K562 (cell line): ENCODE results near the gene ENC1. TPM values are rescaled to one million over a fixed set of nuclear protein-coding genes. Genes with fewer than 3 reads are reported as not detected.

Experiments used
- ATAC-seq: fragments of 200-7000 bp; cut with Tn5 transposase; 3 replicates; pipeline ENCODE4 v1.9.1; 2020; ENCODE audit warnings: moderate library complexity
- BruUV-seq: library from RNA; stranded (reverse); fragments of 400-500 nt; replicated peaks from 2 replicates; lab custom pipeline; 2021; lab: Mats Ljungman, UMichigan
- CTCF ChIA-PET: fragments of 300-600 bp; formaldehyde crosslinking; extraction: SDS; loops from one replicate; lab custom pipeline; 2021; ENCODE audit warnings: low intra/inter-chr PET ratio; lab: Yijun Ruan, JAX
- POLR2A ChIA-PET: fragments of 300-600, 350-650 bp; sonication (Branson Sonifier 250); formaldehyde crosslinking; extraction: SDS; loops from one replicate; lab custom pipeline; 2021; ENCODE audit warnings: antibody characterized with exemption, inconsistent platforms; lab: Yijun Ruan, JAX
- DNase-seq, 4 experiments: peaks; one replicate each; pipeline versions ENCODE4 v3.0.0 to v3.0.0-alpha.2; 2011 to 2018; ENCODE audit warnings: low spot score in 3 of 4, mixed read lengths in 3 of 4; ENCODE audit errors: extremely low read depth in 1 of 4
- FAIRE-seq: peaks from 2 replicates; lab custom pipeline; 2011; peaks lifted over from hg19 to GRCh38; lab: Jason Lieb, UNC
- H2AFZ ChIP-seq: 2 replicates; pipeline ENCODE4 v1.6.0; 2011; ENCODE audit warnings: low read depth, low read length, control low read depth, inconsistent platforms
- H3K27ac ChIP-seq: fragments of 200-600 bp; 3 replicates; pipeline ENCODE4 v1.8.0; 2011; ENCODE audit warnings: low read depth, mild to moderate bottlenecking, control low read depth, inconsistent platforms, low read length, moderate library complexity, mixed read lengths; ENCODE audit errors: extremely low read depth
- H3K27me3 ChIP-seq, 2 experiments: fragments of 300-600 bp in 1 of 2; 2 replicates in 1 of 2; 3 replicates in 1 of 2; pipeline versions ENCODE4 v1.6.0 to v1.8.0; 2011; ENCODE audit warnings: inconsistent platforms in 2 of 2, low read length in 2 of 2, mild to moderate bottlenecking in 1 of 2, mixed read lengths in 1 of 2, moderate library complexity in 1 of 2; ENCODE audit not compliant: control insufficient read depth in 2 of 2, insufficient read depth in 2 of 2
- H3K36me3 ChIP-seq: fragments of 300-600 bp; 3 replicates; pipeline ENCODE4 v1.8.0; 2011; ENCODE audit warnings: mild to moderate bottlenecking, low read length, inconsistent platforms; ENCODE audit not compliant: control insufficient read depth, insufficient read depth
- H3K4me1 ChIP-seq, 2 experiments: fragments of 200-600 bp in 1 of 2; replicated peaks in 1 of 2; 2 replicates in 1 of 2; 3 replicates in 1 of 2; pipeline versions ENCODE4 v1.5.1 to v1.8.0; 2011; ENCODE audit warnings: inconsistent platforms in 2 of 2, low read length in 2 of 2, mild to moderate bottlenecking in 1 of 2, mixed read lengths in 1 of 2, moderate library complexity in 1 of 2; ENCODE audit not compliant: control insufficient read depth in 2 of 2, insufficient read depth in 2 of 2
- H3K4me2 ChIP-seq: 2 replicates; pipeline ENCODE4 v1.6.1; 2011; ENCODE audit warnings: low read length, control low read depth, inconsistent platforms, mixed read lengths; ENCODE audit not compliant: insufficient read depth
- H3K4me3 ChIP-seq: fragments of 200-600 bp; sonication (generic), shearing (Covaris generic); 2 replicates; pipeline ENCODE4 v1.5.1; 2016; ENCODE audit warnings: control low read depth, inconsistent platforms
- H3K79me2 ChIP-seq: fragments of 200-600 bp; 3 replicates; pipeline ENCODE4 v1.8.0; 2011; ENCODE audit warnings: low read length, inconsistent platforms; ENCODE audit not compliant: control insufficient read depth, insufficient read depth
- H3K9ac ChIP-seq, 2 experiments: 2 replicates each; pipeline versions ENCODE4 v1.6.0 to v1.6.1; 2011; ENCODE audit warnings: low read depth in 2 of 2, low read length in 2 of 2, control low read depth in 1 of 2, inconsistent platforms in 1 of 2, mild to moderate bottlenecking in 1 of 2, mixed read lengths in 1 of 2; ENCODE audit not compliant: insufficient read depth in 1 of 2
- H3K9me1 ChIP-seq: one replicate; pipeline ENCODE4 v1.6.0; 2011; ENCODE audit warnings: inconsistent platforms, mild to moderate bottlenecking, low read length, moderate library complexity; ENCODE audit not compliant: control insufficient read depth, insufficient read depth
- H3K9me3 ChIP-seq: replicated peaks from 2 replicates; pipeline ENCODE4 v1.5.1; 2011; ENCODE audit warnings: low read depth, low read length, inconsistent platforms; ENCODE audit not compliant: control insufficient read depth, insufficient read depth
- H4K20me1 ChIP-seq: replicated peaks from 2 replicates; pipeline ENCODE4 v1.6.1; 2011; ENCODE audit warnings: low read length, inconsistent platforms, mixed read lengths; ENCODE audit not compliant: control insufficient read depth, insufficient read depth
- CTCF ChIP-seq, 3 experiments: IDR thresholded peaks in 2 of 3; conservative IDR thresholded peaks in 1 of 3; 2 replicates each; pipeline ENCODE4 v1.5.1; 2011 to 2012; ENCODE audit warnings: low read length in 3 of 3, mild to moderate bottlenecking in 3 of 3, control low read depth in 2 of 3, improper control_type of control experiment in 1 of 3, inconsistent platforms in 1 of 3, low read depth in 1 of 3, mixed read lengths in 1 of 3, moderate library complexity in 1 of 3; ENCODE audit not compliant: insufficient read depth in 2 of 3
- KAT7 ChIP-seq: sonication (generic); formaldehyde crosslinking; IDR thresholded peaks from 2 replicates; pipeline ENCODE4 v1.8.0; 2022; ENCODE audit warnings: missing genetic modification reagents, mild to moderate bottlenecking, borderline replicate concordance
- MCM7 ChIP-seq, 2 experiments: fragments of 450-650 bp; IDR thresholded peaks; 2 replicates each; pipeline ENCODE4 v1.6.1; 2016 to 2018
- MTA3 ChIP-seq: fragments of 450-650 bp; formaldehyde crosslinking; IDR thresholded peaks from 2 replicates; pipeline ENCODE4 v1.6.1; 2017; ENCODE audit warnings: mild to moderate bottlenecking, borderline replicate concordance
- NR0B1 ChIP-seq: fragments of 450-650 bp; IDR thresholded peaks from one replicate; pipeline ENCODE4 v1.6.1; 2018; ENCODE audit warnings: mild to moderate bottlenecking, moderate library complexity; ENCODE audit not compliant: partially characterized antibody
- PCBP2 ChIP-seq: fragments of 200-400 bp; formaldehyde crosslinking; IDR thresholded peaks from 2 replicates; pipeline ENCODE4 v1.6.1; 2018; ENCODE audit warnings: low read length, low read depth, mild to moderate bottlenecking, moderate library complexity; ENCODE audit not compliant: poor library complexity, severe bottlenecking
- TEAD1 ChIP-seq, 2 experiments: fragments of 450-650 bp in 1 of 2; sonication (generic) in 1 of 2; formaldehyde crosslinking; IDR thresholded peaks; 2 replicates each; pipeline versions ENCODE4 v1.4.0 to v1.8.0; 2020 to 2022; ENCODE audit warnings: mild to moderate bottlenecking in 2 of 2, missing genetic modification reagents in 1 of 2
- TSHZ1 ChIP-seq: fragments of 250-450 bp; sonication (Bioruptor Pico); IDR thresholded peaks from 2 replicates; pipeline ENCODE4 v1.4.0; 2020; ENCODE audit warnings: mild to moderate bottlenecking, moderate library complexity
- WGBS: fragments of 100-300 bp; shearing (Covaris generic); methylation state at CpG from one replicate; pipeline ENCODE4 v1.1.6; 2016; ENCODE audit warnings: low coverage, mixed read lengths; ENCODE audit not compliant: insufficient coverage; ENCODE audit errors: missing lambda C conversion rate; 5-methylcytosine and 5-hydroxymethylcytosine counted together
- in situ Hi-C: fragments of 300-500 bp; cut with MboI; formaldehyde crosslinking; loops from 4 replicates; pipeline ENCODE4 v1.15.0; 2018; ENCODE audit warnings: inconsistent platforms, mixed read lengths
- intact Hi-C: fragments of 100-400 bp; cut with micrococcal nuclease; formaldehyde crosslinking; loops from 2 replicates; pipeline ENCODE4 v1.14.2; 2022
- polyA plus RNA-seq, 8 experiments: library from polyadenylated mRNA; depleted of rRNA in 4 of 8; stranded (reverse) in 5 of 8; unstranded in 3 of 8; fragments of >200 nt; fragmentation: Nextera tagmentation in 2 of 8; fragmentation: Illumina TruSeq in 1 of 8; extraction: Ambion mirVana in 2 of 8; extraction: Trizol in 1 of 8; gene quantifications; 2 replicates each; pipeline versions ENCODE4 v1.2.1 to v1.2.3, GENCODE V29; 2011 to 2014; ENCODE audit warnings: inconsistent platforms in 1 of 8, missing spikeins in 1 of 8
- total RNA-seq, 7 experiments: library from RNA; depleted of rRNA in 6 of 7; stranded (reverse); fragments of >200 nt in 6 of 7; fragmentation: Illumina TruSeq in 2 of 7; extraction: Trizol in 2 of 7; gene quantifications; 2 replicates each; pipeline versions ENCODE4 v1.2.1 to v1.2.3, GENCODE V29; 2011 to 2021; ENCODE audit warnings: low replicate concordance in 1 of 7
- TF ChIP-seq, protein P1 (sequence below): IDR thresholded peaks from 3 replicates; pipeline ENCODE4 v1.6.1; 2011; ENCODE audit warnings: borderline replicate concordance, mild to moderate bottlenecking; ENCODE audit not compliant: insufficient read length, insufficient read depth

Gene ENC1
- total and polyA plus RNA-seq, 9 of the 15 experiments (the other 6 are each of a cell fraction or from before 2014, with no cell fraction given) = 0.17 to 3.2 (median 0.97) TPM

GRCh38 chr5:74629326-74629725 is 11.2 kb downstream of the ENC1 start (continued):
- TF ChIP-seq, protein P1, sequence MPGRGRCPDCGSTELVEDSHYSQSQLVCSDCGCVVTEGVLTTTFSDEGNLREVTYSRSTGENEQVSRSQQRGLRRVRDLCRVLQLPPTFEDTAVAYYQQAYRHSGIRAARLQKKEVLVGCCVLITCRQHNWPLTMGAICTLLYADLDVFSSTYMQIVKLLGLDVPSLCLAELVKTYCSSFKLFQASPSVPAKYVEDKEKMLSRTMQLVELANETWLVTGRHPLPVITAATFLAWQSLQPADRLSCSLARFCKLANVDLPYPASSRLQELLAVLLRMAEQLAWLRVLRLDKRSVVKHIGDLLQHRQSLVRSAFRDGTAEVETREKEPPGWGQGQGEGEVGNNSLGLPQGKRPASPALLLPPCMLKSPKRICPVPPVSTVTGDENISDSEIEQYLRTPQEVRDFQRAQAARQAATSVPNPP = no peak
- TF ChIP-seq NR0B1 (no peak), TEAD1 (CRISPR knock-in tag; IDR thresholded peaks at IDR 0.05) (no peak), CTCF (IDR thresholded peaks at IDR 0.05 in 2 of 3, conservative IDR thresholded peaks at IDR 0.05 in 1 of 3; ENCODE audit: insufficient read depth in 2 of 3, low read depth in 1 of 3, low read length in 3 of 3) (no peak), MTA3 (no peak)

- Histone ChIP-seq H3K4me1 (peaks cover 3 to 11% of the 10 kb centered on the region in 2 experiments; a peak in 2 of 5 replicates), H3K4me3 (no peak overlapping the region), H3K4me2 (no peak overlapping the region), H3K27me3 (peaks cover 0 to 4% of the 10 kb centered on the region in 2 experiments; a peak in 2 of 5 replicates), H2AFZ (no peak overlapping the region), H3K79me2 (no peaks in the 10 kb centered on the region), H4K20me1 (no peaks in the 10 kb centered on the region), H3K9ac (no peak overlapping the region), H3K9me1 (no peaks in the 10 kb centered on the region), H3K27ac (no peak overlapping the region), H3K36me3 (no peaks in the 10 kb centered on the region), H3K9me3 (no peaks in the 10 kb centered on the region; the same call in 1 of the 2 replicates)
- in situ Hi-C loops = loop anchor here (25.0 kb wide), 1 partner anchor 591 kb away; no protein-coding TSS in a partner anchor
- FAIRE-seq (no peak), ATAC-seq (no peak), DNase-seq (no peak)
- WGBS = 26% methylated on average over 6 of the region's 6 CpGs
- intact Hi-C loops = no loop called here
- POLR2A ChIA-PET = no interaction called here
- CTCF ChIA-PET = no interaction called here
- no TSS peak for BruUV-seq
- no peak for TF ChIP-seq MCM7 (IDR thresholded peaks at IDR 0.05)
- no peak for TF ChIP-seq TSHZ1 (CRISPR knock-in tag)
- no peak for TF ChIP-seq KAT7 (CRISPR knock-in tag)
- no peak for TF ChIP-seq PCBP2
Observed at GRCh38 chr5:74628359-74628758, 12.2 kb downstream of the ENC1 start.
